B cell (primary cell): Measurements from ENCODE around the gene LONRF2. TPM values are rescaled to one million over a fixed set of nuclear protein-coding genes. Genes with fewer than 3 reads are reported as not detected.
A peak's percentile ranks its signal among the peaks of the same experiment; 100 is the strongest.

Source experiments
- ATAC-seq: fragments of 200-7000 bp; cut with Tn5 transposase; one replicate; pipeline ENCODE4 v1.10.0; 2021; ENCODE audit warnings: low read depth, mild to moderate bottlenecking, moderate number of reproducible peaks, moderate library complexity
- CTCF ChIA-PET: fragments of 350-600 bp; sonication (Branson Sonifier 250); formaldehyde crosslinking; loops from one replicate; lab custom pipeline; 2021; ENCODE audit warnings: antibody characterized with exemption, inconsistent platforms; lab: Charles Lee
- POLR2A ChIA-PET: fragments of 350-600 bp; sonication (Branson Sonifier 250); formaldehyde crosslinking; loops from one replicate; lab custom pipeline; 2021; ENCODE audit warnings: antibody characterized with exemption; lab: Charles Lee
- DNase-seq: peaks from one replicate; pipeline ENCODE4 v3.0.0; 2013
- H2AFZ ChIP-seq: 2 replicates; pipeline ENCODE4 v1.6.1; 2012; ENCODE audit warnings: mild to moderate bottlenecking, low read depth, low read length; ENCODE audit not compliant: insufficient read depth, poor library complexity, severe bottlenecking
- H3K27ac ChIP-seq, 2 donors: 1 replicate in 1 of 2; 2 replicates in 1 of 2; pipeline ENCODE4 v1.5.1; 2012 to 2013; ENCODE audit warnings: low read length in 2 of 2, mild to moderate bottlenecking in 2 of 2, moderate library complexity in 1 of 2
- H3K27me3 ChIP-seq, 4 experiments: fragments of 200-600 bp in 1 of 4; sonication (generic) in 1 of 4; replicated peaks in 1 of 4; 1 replicate in 2 of 4; 2 replicates in 2 of 4; pipeline versions ENCODE4 v1.6.1 to v1.7.0; 2013 to 2016; ENCODE audit warnings: low read length in 3 of 4, mild to moderate bottlenecking in 2 of 4, mixed read lengths in 1 of 4, moderate library complexity in 1 of 4; ENCODE audit not compliant: insufficient read depth in 4 of 4, control insufficient read depth in 3 of 4; ENCODE audit errors: control extremely low read depth in 1 of 4
- H3K36me3 ChIP-seq, 2 experiments: replicated peaks in 1 of 2; 1 replicate in 1 of 2; 2 replicates in 1 of 2; pipeline versions ENCODE4 v1.6.1 to v1.7.1; 2013; ENCODE audit warnings: low read length in 1 of 2; ENCODE audit not compliant: insufficient read depth in 2 of 2, control insufficient read depth in 1 of 2; ENCODE audit errors: control extremely low read depth in 1 of 2, extremely low read depth in 1 of 2
- H3K4me1 ChIP-seq, 2 donors: fragments of 200-600 bp in 1 of 2; sonication (generic) in 1 of 2; 1 replicate in 1 of 2; 2 replicates in 1 of 2; pipeline versions ENCODE4 v1.5.1 to v1.6.1; 2013 to 2017; ENCODE audit warnings: low read length in 2 of 2; ENCODE audit not compliant: control insufficient read depth in 2 of 2, insufficient read depth in 2 of 2
- H3K4me2 ChIP-seq: replicated peaks from 2 replicates; pipeline ENCODE3; 2012; ENCODE audit warnings: mild to moderate bottlenecking, low read depth, low read length; ENCODE audit not compliant: poor library complexity, severe bottlenecking
- H3K4me3 ChIP-seq, 5 experiments: fragments of 200-600 bp in 1 of 5; sonication (generic) in 1 of 5; 1 replicate in 3 of 5; 2 replicates in 2 of 5; pipeline versions ENCODE4 v1.5.1 to v1.7.0; 2011 to 2016; ENCODE audit warnings: low read length in 4 of 5, mild to moderate bottlenecking in 4 of 5, low read depth in 2 of 5, control low read depth in 1 of 5, moderate library complexity in 1 of 5; ENCODE audit not compliant: insufficient read depth in 1 of 5; ENCODE audit errors: control extremely low read depth in 1 of 5, extremely low read depth in 1 of 5
- H3K79me2 ChIP-seq: fragments of 200-600 bp; sonication (generic); one replicate; pipeline ENCODE4 v1.6.0; 2016; ENCODE audit warnings: low read length; ENCODE audit not compliant: control insufficient read depth, insufficient read depth
- H3K9ac ChIP-seq: fragments of 200-600 bp; sonication (generic); 2 replicates; pipeline ENCODE4 v1.6.1; 2017; ENCODE audit warnings: mild to moderate bottlenecking, low read length, moderate library complexity
- H3K9me3 ChIP-seq, 3 donors: one replicate each; pipeline versions ENCODE4 v1.6.1 to v1.7.1; 2013; ENCODE audit warnings: low read length in 2 of 3; ENCODE audit not compliant: control insufficient read depth in 2 of 3, insufficient read depth in 1 of 3; ENCODE audit errors: control extremely low read depth in 1 of 3
- H4K20me1 ChIP-seq: 2 replicates; pipeline ENCODE4 v1.6.0; 2012; ENCODE audit warnings: mild to moderate bottlenecking, low read length; ENCODE audit not compliant: insufficient read depth, control insufficient read depth, poor library complexity, severe bottlenecking
- H3K27ac Mint-ChIP-seq: one replicate; pipeline ENCODE4 v1.8.0; 2021; ENCODE audit warnings: mixed read lengths
- H3K27me3 Mint-ChIP-seq: one replicate; pipeline ENCODE4 v1.8.0; 2021; ENCODE audit warnings: mixed read lengths
- H3K4me1 Mint-ChIP-seq: one replicate; pipeline ENCODE4 v1.8.0; 2021; ENCODE audit warnings: mixed read lengths
- H3K4me3 Mint-ChIP-seq: one replicate; pipeline ENCODE4 v1.8.0; 2021; ENCODE audit warnings: mixed read lengths
- H3K9me3 Mint-ChIP-seq: one replicate; pipeline ENCODE4 v1.8.0; 2022; ENCODE audit warnings: mixed read lengths; ENCODE audit not compliant: insufficient read depth
- EZH2 ChIP-seq: IDR thresholded peaks from 2 replicates; pipeline ENCODE4 v1.6.1; 2012; ENCODE audit warnings: borderline replicate concordance, low read depth, mild to moderate bottlenecking, moderate library complexity, low read length; ENCODE audit not compliant: insufficient read depth, poor library complexity, severe bottlenecking
- WGBS: methylation state at CpG from one replicate; pipeline ENCODE4 v1.1.5; 2013; ENCODE audit warnings: missing lambda C conversion rate; ENCODE audit not compliant: insufficient coverage; 5-methylcytosine and 5-hydroxymethylcytosine counted together
- intact Hi-C: fragments of 100-400 bp; cut with micrococcal nuclease; formaldehyde crosslinking; loops from one replicate; pipeline ENCODE4 v1.10.0; 2022
- polyA plus RNA-seq: library from polyadenylated mRNA; depleted of rRNA; stranded (reverse); fragments of >200 nt; gene quantifications from 2 replicates; pipeline ENCODE4 v1.2.3, GENCODE V29; 2012
- total RNA-seq, 2 donors: library from RNA; stranded (reverse); fragments of 120-200 nt in 1 of 2; gene quantifications; 1 replicate in 1 of 2; 2 replicates in 1 of 2; pipeline versions ENCODE4 v1.2.3 to v1.2.4, GENCODE V29; 2013 to 2022
- TF ChIP-seq, protein P1 (sequence below): fragments of 200-600 bp; IDR thresholded peaks from one replicate; pipeline ENCODE4 v1.8.0; 2022; ENCODE audit warnings: antibody characterized with exemption, mild to moderate bottlenecking

Gene LONRF2
- total and polyA plus RNA-seq, 2 donors (not counting 1 experiment from before 2014, with no cell fraction given): 0.32 TPM; not detected in 1

DNA sequence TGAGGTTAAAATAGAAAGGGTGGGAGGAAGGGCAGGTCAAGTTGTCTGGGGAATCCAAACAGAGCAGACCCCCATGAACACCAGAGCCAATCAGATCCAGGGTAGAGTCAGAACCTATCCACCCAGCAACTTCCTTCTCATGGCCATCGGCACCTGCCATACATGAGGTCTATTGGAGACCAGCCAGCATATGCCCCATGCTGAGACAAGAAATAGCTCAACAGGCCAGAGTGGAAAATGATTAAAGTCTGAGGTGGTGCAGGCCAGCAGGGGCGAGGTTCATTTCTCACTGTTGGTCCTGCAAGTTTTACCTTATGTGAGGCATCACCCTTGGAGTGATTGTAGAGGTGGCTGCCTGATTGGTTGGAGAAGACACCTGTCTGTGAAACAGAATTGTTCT lies 89.2 kb downstream of the LONRF2 start:
- Histone ChIP-seq H3K27ac (no peak overlapping the region), H3K4me1 (peaks cover 46 to 47% of the 10 kb centered on the region in 2 donors), H4K20me1 (peaks cover 4% of the 10 kb centered on the region), H3K9me3 (no peaks in the 10 kb centered on the region), H3K4me2 (no peak overlapping the region), H3K9ac (no peak overlapping the region), H3K36me3 (no peaks in the 10 kb centered on the region), H2AFZ (no peak overlapping the region), H3K79me2 (peaks cover 3% of the 10 kb centered on the region), H3K4me3 (no peak overlapping the region), H3K27me3 (no peaks in the 10 kb centered on the region)
- DNase-seq (no peak), ATAC-seq (no peak)
- ChIA-PET CTCF (interaction anchor here (3.4 kb wide), 1 partner anchor 13 kb away, joined by 12 read pairs; no protein-coding TSS in a partner anchor), POLR2A (no interaction called here)
- H3K27me3 Mint-ChIP-seq: no peaks in the 10 kb centered on the region
- H3K4me1 Mint-ChIP-seq: peaks cover 68% of the 10 kb centered on the region
- H3K4me3 Mint-ChIP-seq: no peak overlapping the region
- peak overlapping the region; percentile 53 for H3K27ac Mint-ChIP-seq
- intact Hi-C loops: no loop called here
- no peaks in the 10 kb centered on the region for H3K9me3 Mint-ChIP-seq
- 92% methylated on average over 1 of the region's 2 CpGs for WGBS
- TF ChIP-seq EZH2: no peak
- TF ChIP-seq, protein P1, sequence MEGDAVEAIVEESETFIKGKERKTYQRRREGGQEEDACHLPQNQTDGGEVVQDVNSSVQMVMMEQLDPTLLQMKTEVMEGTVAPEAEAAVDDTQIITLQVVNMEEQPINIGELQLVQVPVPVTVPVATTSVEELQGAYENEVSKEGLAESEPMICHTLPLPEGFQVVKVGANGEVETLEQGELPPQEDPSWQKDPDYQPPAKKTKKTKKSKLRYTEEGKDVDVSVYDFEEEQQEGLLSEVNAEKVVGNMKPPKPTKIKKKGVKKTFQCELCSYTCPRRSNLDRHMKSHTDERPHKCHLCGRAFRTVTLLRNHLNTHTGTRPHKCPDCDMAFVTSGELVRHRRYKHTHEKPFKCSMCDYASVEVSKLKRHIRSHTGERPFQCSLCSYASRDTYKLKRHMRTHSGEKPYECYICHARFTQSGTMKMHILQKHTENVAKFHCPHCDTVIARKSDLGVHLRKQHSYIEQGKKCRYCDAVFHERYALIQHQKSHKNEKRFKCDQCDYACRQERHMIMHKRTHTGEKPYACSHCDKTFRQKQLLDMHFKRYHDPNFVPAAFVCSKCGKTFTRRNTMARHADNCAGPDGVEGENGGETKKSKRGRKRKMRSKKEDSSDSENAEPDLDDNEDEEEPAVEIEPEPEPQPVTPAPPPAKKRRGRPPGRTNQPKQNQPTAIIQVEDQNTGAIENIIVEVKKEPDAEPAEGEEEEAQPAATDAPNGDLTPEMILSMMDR: no peak

DNA sequence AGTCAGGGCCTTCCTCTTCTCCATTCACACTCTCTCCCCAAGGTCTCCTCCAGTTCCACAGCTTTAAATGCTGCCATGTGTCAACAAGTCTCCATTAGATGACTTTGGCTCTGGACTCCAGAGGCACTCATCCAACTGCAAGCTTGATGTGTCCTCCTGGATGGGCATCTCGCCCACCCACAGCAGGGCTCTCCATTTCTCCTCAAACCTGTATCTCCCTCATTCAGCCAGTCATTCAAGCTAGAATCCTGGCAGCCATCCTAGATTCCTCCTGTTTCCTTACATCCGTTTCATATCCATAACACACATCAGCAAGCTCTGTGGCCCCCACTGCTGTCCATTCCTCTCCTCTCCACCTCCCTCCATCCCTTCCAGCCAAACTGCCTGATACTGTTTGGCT lies 91.5 kb downstream of the LONRF2 start:
- Histone ChIP-seq H3K4me1 (peaks cover 25 to 29% of the 10 kb centered on the region in 2 donors), H3K27ac (no peak overlapping the region), H2AFZ (no peak overlapping the region), H3K9ac (no peak overlapping the region), H3K27me3 (no peaks in the 10 kb centered on the region), H3K79me2 (peaks cover 3% of the 10 kb centered on the region), H3K4me2 (no peak overlapping the region), H4K20me1 (peaks cover 4% of the 10 kb centered on the region), H3K36me3 (no peaks in the 10 kb centered on the region), H3K9me3 (no peaks in the 10 kb centered on the region), H3K4me3 (no peak overlapping the region)
- Mint-ChIP-seq H3K27me3 (no peaks in the 10 kb centered on the region), H3K4me3 (no peak overlapping the region), H3K27ac (peak overlapping the region; percentile 23), H3K4me1 (peaks cover 50% of the 10 kb centered on the region), H3K9me3 (no peaks in the 10 kb centered on the region)
- no peak for DNase-seq
- no peak for ATAC-seq
- CTCF ChIA-PET: interaction anchor here (3.4 kb wide), 1 partner anchor 15 kb away, joined by 12 read pairs; no protein-coding TSS in a partner anchor
- POLR2A ChIA-PET: interaction anchor here (0.6 kb wide), 1 partner anchor 85 kb away, joined by 4 read pairs; no protein-coding TSS in a partner anchor
- 95% methylated on average over 2 of the region's 2 CpGs for WGBS
- intact Hi-C loops: no loop called here
- TF ChIP-seq, protein P1: no peak
- TF ChIP-seq EZH2: no peak
